H9 (cell line): ENCODE measurements around the gene FRRS1. TPM values are rescaled to one million over a fixed set of nuclear protein-coding genes. Genes with fewer than 3 reads are reported as not detected.

Source experiments
- DNase-seq: peaks from one replicate; pipeline ENCODE4 v3.0.0-alpha.2; 2017
- H2AFZ ChIP-seq: one replicate; pipeline ENCODE4 v1.6.1; 2013; ENCODE audit warnings: mild to moderate bottlenecking, low read length, control low read depth, moderate library complexity
- H2AK5ac ChIP-seq: 2 replicates; pipeline ENCODE4 v1.6.1; 2013; ENCODE audit warnings: low read length, control low read depth, mixed read lengths; ENCODE audit not compliant: insufficient read length
- H2BK120ac ChIP-seq: one replicate; pipeline ENCODE4 v1.6.1; 2013; ENCODE audit warnings: low read depth, mild to moderate bottlenecking, low read length, control low read depth, inconsistent platforms; ENCODE audit not compliant: poor library complexity, severe bottlenecking
- H2BK12ac ChIP-seq: 2 replicates; pipeline ENCODE4 v1.6.1; 2013; ENCODE audit warnings: low read length, control low read depth, mixed read lengths, low read depth; ENCODE audit not compliant: insufficient read length
- H2BK15ac ChIP-seq: 2 replicates; pipeline ENCODE4 v1.6.1; 2013; ENCODE audit warnings: low read depth, low read length, control low read depth
- H2BK20ac ChIP-seq: one replicate; pipeline ENCODE4 v1.6.1; 2013; ENCODE audit warnings: low read depth, mild to moderate bottlenecking, low read length, control low read depth, inconsistent platforms; ENCODE audit not compliant: poor library complexity, severe bottlenecking
- H2BK5ac ChIP-seq: 2 replicates; pipeline ENCODE4 v1.6.1; 2013; ENCODE audit warnings: low read length, control low read depth, mixed read lengths; ENCODE audit not compliant: insufficient read length
- H3K14ac ChIP-seq: 2 replicates; pipeline ENCODE4 v1.6.1; 2013; ENCODE audit warnings: low read length, control low read depth; ENCODE audit not compliant: insufficient read depth
- H3K18ac ChIP-seq: 2 replicates; pipeline ENCODE4 v1.6.1; 2013; ENCODE audit warnings: low read depth, mild to moderate bottlenecking, mixed read lengths, low read length, control low read depth; ENCODE audit not compliant: insufficient read length
- H3K23ac ChIP-seq: 2 replicates; pipeline ENCODE4 v1.6.1; 2013; ENCODE audit warnings: low read length, control low read depth, mixed read lengths, low read depth; ENCODE audit not compliant: insufficient read length
- H3K23me2 ChIP-seq: 2 replicates; pipeline ENCODE4 v1.6.1; 2013; ENCODE audit warnings: low read depth, mild to moderate bottlenecking, mixed read lengths, low read length, control low read depth; ENCODE audit not compliant: insufficient read length, poor library complexity, severe bottlenecking
- H3K27ac ChIP-seq: 2 replicates; pipeline ENCODE4 v1.5.1; 2013; ENCODE audit warnings: low read length, control low read depth, mixed read lengths, low read depth; ENCODE audit not compliant: insufficient read length
- H3K27me3 ChIP-seq: 2 replicates; pipeline ENCODE4 v1.6.1; 2013; ENCODE audit warnings: low read length, control low read depth, inconsistent platforms; ENCODE audit not compliant: insufficient read depth
- H3K4ac ChIP-seq: 2 replicates; pipeline ENCODE4 v1.6.1; 2013; ENCODE audit warnings: low read depth, mild to moderate bottlenecking, control low read depth, inconsistent platforms, low read length, moderate library complexity
- H3K4me1 ChIP-seq: 2 replicates; pipeline ENCODE4 v1.6.1; 2013; ENCODE audit warnings: low read length, control low read depth, inconsistent platforms; ENCODE audit not compliant: insufficient read depth
- H3K4me2 ChIP-seq: 2 replicates; pipeline ENCODE4 v1.6.1; 2013; ENCODE audit warnings: low read length, control low read depth, mixed read lengths; ENCODE audit not compliant: insufficient read length, insufficient read depth
- H3K56ac ChIP-seq: 2 replicates; pipeline ENCODE4 v1.6.1; 2013; ENCODE audit warnings: low read depth, mild to moderate bottlenecking, mixed read lengths, low read length, control low read depth; ENCODE audit not compliant: insufficient read length
- H3K79me1 ChIP-seq: 2 replicates; pipeline ENCODE4 v1.6.1; 2013; ENCODE audit warnings: low read depth, mild to moderate bottlenecking, moderate library complexity, low read length, control low read depth, inconsistent platforms; ENCODE audit not compliant: insufficient read depth, poor library complexity, severe bottlenecking
- H3K79me2 ChIP-seq: 2 replicates; pipeline ENCODE4 v1.6.1; 2013; ENCODE audit warnings: low read length, control low read depth, inconsistent platforms; ENCODE audit not compliant: insufficient read depth
- H3K9ac ChIP-seq: 2 replicates; pipeline ENCODE4 v1.6.1; 2013; ENCODE audit warnings: low read length, control low read depth, mixed read lengths; ENCODE audit not compliant: insufficient read length; ENCODE audit errors: extremely low read depth
- H3K9me3 ChIP-seq: one replicate; pipeline ENCODE4 v1.6.1; 2013; ENCODE audit warnings: low read depth, low read length, inconsistent platforms; ENCODE audit not compliant: control insufficient read depth
- H3T11ph ChIP-seq: one replicate; pipeline ENCODE4 v1.6.1; 2013; ENCODE audit warnings: mild to moderate bottlenecking, low read length, control low read depth, inconsistent platforms
- H4K20me1 ChIP-seq: one replicate; pipeline ENCODE4 v1.6.1; 2013; ENCODE audit not compliant: control insufficient read depth, insufficient read length, insufficient read depth
- H4K5ac ChIP-seq: 2 replicates; pipeline ENCODE4 v1.6.1; 2013; ENCODE audit warnings: low read depth, mild to moderate bottlenecking, mixed read lengths, low read length, control low read depth; ENCODE audit not compliant: insufficient read length
- H4K8ac ChIP-seq: replicated peaks from 2 replicates; pipeline ENCODE4 v1.6.1; 2013; ENCODE audit warnings: low read length, control low read depth, mixed read lengths, low read depth; ENCODE audit not compliant: insufficient read length
- H4K91ac ChIP-seq: 2 replicates; pipeline ENCODE4 v1.6.1; 2013; ENCODE audit warnings: low read depth, mild to moderate bottlenecking, moderate library complexity, mixed read lengths, low read length, control low read depth; ENCODE audit not compliant: insufficient read length
- H3K27ac Mint-ChIP-seq, 3 experiments: 2 replicates in 2 of 3; 3 replicates in 1 of 3; pipeline ENCODE4 v1.8.0; 2020 to 2021; ENCODE audit warnings: mixed read lengths in 3 of 3, mild to moderate bottlenecking in 1 of 3, moderate library complexity in 1 of 3
- H3K27me3 Mint-ChIP-seq: 2 replicates; pipeline ENCODE4 v1.8.0; 2021; ENCODE audit warnings: low read depth, mild to moderate bottlenecking, moderate library complexity, mixed read lengths
- H3K36me3 Mint-ChIP-seq, 3 experiments: 2 replicates in 2 of 3; 3 replicates in 1 of 3; pipeline ENCODE4 v1.8.0; 2020 to 2021; ENCODE audit warnings: low read depth in 3 of 3, mixed read lengths in 3 of 3; ENCODE audit not compliant: insufficient read depth in 1 of 3
- H3K4me1 Mint-ChIP-seq, 2 experiments: 2 replicates each; pipeline ENCODE4 v1.8.0; 2020; ENCODE audit warnings: mixed read lengths in 2 of 2
- H3K4me3 Mint-ChIP-seq, 2 experiments: 2 replicates in 1 of 2; 3 replicates in 1 of 2; pipeline ENCODE4 v1.8.0; 2020 to 2021; ENCODE audit warnings: mild to moderate bottlenecking in 2 of 2, mixed read lengths in 2 of 2, moderate library complexity in 1 of 2
- H3K9me3 Mint-ChIP-seq, 2 experiments: 2 replicates in 1 of 2; 3 replicates in 1 of 2; pipeline ENCODE4 v1.8.0; 2020; ENCODE audit warnings: mild to moderate bottlenecking in 2 of 2, mixed read lengths in 2 of 2, moderate library complexity in 1 of 2
- WGBS: extraction: QIAGEN DNeasy Blood & Tissue Kit; methylation state at CpG from one replicate; pipeline ENCODE4 v1.1.7; 2013; ENCODE audit warnings: missing lambda C conversion rate, low lambda C conversion rate, mixed read lengths; ENCODE audit not compliant: insufficient read length; ENCODE audit errors: extremely low coverage; 5-methylcytosine and 5-hydroxymethylcytosine counted together
- total RNA-seq: library from RNA; stranded (reverse); gene quantifications from 2 replicates; pipeline ENCODE4 v1.2.1, GENCODE V29; 2021
- TF ChIP-seq, protein P1 (sequence below): fragments of 200-600 bp; sonication (generic); conservative IDR thresholded peaks from 3 replicates; pipeline ENCODE4 v1.8.0; 2021; ENCODE audit warnings: antibody characterized with exemption, mild to moderate bottlenecking

Gene FRRS1
- total RNA-seq, 1 experiment from 2014 or later = 5.6 TPM

DNA sequence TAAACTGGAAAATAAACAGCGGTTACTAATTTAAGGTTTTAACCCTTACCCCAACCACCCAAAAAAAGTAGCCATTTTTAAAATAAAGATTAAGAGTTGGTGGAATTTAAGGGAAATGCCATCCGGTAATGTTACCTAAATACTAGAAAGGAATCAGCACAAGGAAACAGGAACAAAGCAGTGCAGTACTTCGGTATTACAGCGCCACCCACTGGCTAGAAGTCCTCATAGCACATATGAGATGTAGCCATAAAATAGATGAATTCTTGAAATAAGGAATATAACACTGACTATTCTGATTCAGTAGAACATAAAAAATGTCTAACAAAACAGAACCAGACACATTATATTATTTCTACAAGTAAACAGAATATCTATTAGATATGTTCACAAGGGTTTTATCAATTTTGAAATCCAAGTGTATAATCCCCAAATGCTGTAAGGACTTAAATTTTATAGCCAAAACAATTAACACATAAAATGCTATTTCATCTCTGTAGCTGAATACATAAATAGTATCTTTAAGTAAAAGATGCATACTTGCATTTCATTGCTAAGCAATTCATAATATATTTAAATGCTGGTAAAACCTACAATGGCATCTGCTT lies 58.8 kb downstream of the FRRS1 start:
- Histone ChIP-seq H3K18ac (no peak overlapping the region), H3K4me1 (no peaks in the 10 kb centered on the region), H3K56ac (no peak overlapping the region), H3K4me2 (no peak overlapping the region), H3K9me3 (no peaks in the 10 kb centered on the region), H4K20me1 (no peaks in the 10 kb centered on the region), H2AK5ac (no peak overlapping the region), H2BK120ac (no peak overlapping the region), H4K8ac (no peak overlapping the region), H2BK12ac (no peak overlapping the region), H3T11ph (no peak overlapping the region), H3K14ac (no peak overlapping the region), H2BK20ac (no peak overlapping the region), H3K4ac (no peak overlapping the region), H2BK15ac (no peak overlapping the region), H2AFZ (no peak overlapping the region), H3K27ac (no peak overlapping the region), H3K27me3 (no peaks in the 10 kb centered on the region), H4K5ac (no peak overlapping the region), H2BK5ac (no peak overlapping the region), H3K9ac (no peak overlapping the region), H3K79me2 (no peaks in the 10 kb centered on the region), H3K23ac (no peak overlapping the region), H3K79me1 (no peaks in the 10 kb centered on the region), H3K23me2 (no peaks in the 10 kb centered on the region), H4K91ac (no peak overlapping the region)
- H3K9me3 Mint-ChIP-seq = no peaks in the 10 kb centered on the region
- TF ChIP-seq, protein P1, sequence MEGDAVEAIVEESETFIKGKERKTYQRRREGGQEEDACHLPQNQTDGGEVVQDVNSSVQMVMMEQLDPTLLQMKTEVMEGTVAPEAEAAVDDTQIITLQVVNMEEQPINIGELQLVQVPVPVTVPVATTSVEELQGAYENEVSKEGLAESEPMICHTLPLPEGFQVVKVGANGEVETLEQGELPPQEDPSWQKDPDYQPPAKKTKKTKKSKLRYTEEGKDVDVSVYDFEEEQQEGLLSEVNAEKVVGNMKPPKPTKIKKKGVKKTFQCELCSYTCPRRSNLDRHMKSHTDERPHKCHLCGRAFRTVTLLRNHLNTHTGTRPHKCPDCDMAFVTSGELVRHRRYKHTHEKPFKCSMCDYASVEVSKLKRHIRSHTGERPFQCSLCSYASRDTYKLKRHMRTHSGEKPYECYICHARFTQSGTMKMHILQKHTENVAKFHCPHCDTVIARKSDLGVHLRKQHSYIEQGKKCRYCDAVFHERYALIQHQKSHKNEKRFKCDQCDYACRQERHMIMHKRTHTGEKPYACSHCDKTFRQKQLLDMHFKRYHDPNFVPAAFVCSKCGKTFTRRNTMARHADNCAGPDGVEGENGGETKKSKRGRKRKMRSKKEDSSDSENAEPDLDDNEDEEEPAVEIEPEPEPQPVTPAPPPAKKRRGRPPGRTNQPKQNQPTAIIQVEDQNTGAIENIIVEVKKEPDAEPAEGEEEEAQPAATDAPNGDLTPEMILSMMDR = peak; percentile 95
- DNase-seq = peak; percentile 44
- H3K36me3 Mint-ChIP-seq = peaks cover 0 to 4% (median 0%) of the 10 kb centered on the region in 3 experiments; a peak in 3 of 7 replicates
- no peak overlapping the region for H3K4me3 Mint-ChIP-seq
- no peaks in the 10 kb centered on the region for H3K4me1 Mint-ChIP-seq
- no peak overlapping the region for H3K27ac Mint-ChIP-seq
- H3K27me3 Mint-ChIP-seq = no peaks in the 10 kb centered on the region
- WGBS = no CpG with 5 or more reads among the region's 4 CpGs
